ENCODE data around the gene COX14. TPM values are rescaled to one million over a fixed set of nuclear protein-coding genes. Genes with fewer than 3 reads are reported as not detected.

The COX14 gene
- polyA plus RNA-seq, 3 donors: 63.8 to 257 (median 231) TPM

- Histone ChIP-seq H3K27ac (ENCODE audit: low read depth in 1 of 2, low read length in 2 of 2) (no peak overlapping the region), H3K4me2 (replicated peaks; ENCODE audit: extremely low read depth, low read length, poor library complexity, severe bottlenecking) (no peak overlapping the region), H3K36me3 (replicated peaks in 1 of 2; ENCODE audit: control insufficient read depth in 1 of 2, insufficient read depth in 2 of 2, low read length in 2 of 2) (peaks cover 61 to 89% of the 10 kb centered on the region in 2 donors), H4K20me1 (ENCODE audit: insufficient read depth, low read length) (peaks cover 81% of the 10 kb centered on the region), H3K79me2 (ENCODE audit: insufficient read depth, low read length) (peaks cover 39% of the 10 kb centered on the region), H3K9me3 (replicated peaks in 1 of 2; ENCODE audit: control insufficient read depth in 1 of 2, insufficient read depth in 1 of 2, low read length in 2 of 2) (no peaks in the 10 kb centered on the region), H2AFZ (ENCODE audit: insufficient read depth, low read depth, low read length, poor library complexity, severe bottlenecking) (no peak overlapping the region), H3K4me1 (ENCODE audit: control insufficient read depth in 1 of 2, insufficient read depth in 2 of 2, low read length in 2 of 2) (no peaks in the 10 kb centered on the region), H3K9ac (ENCODE audit: insufficient read depth, low read length, poor library complexity, severe bottlenecking) (no peak overlapping the region), H3K4me3 (replicated peaks in 1 of 3; ENCODE audit: low read depth in 2 of 3, low read length in 3 of 3) (no peak overlapping the region), H3K27me3 (ENCODE audit: control insufficient read depth in 2 of 2, insufficient read depth in 2 of 2, low read length in 2 of 2) (no peaks in the 10 kb centered on the region)
- intact Hi-C loops (cut with micrococcal nuclease): no loop called here
- no CpG with 5 or more reads among the region's 2 CpGs for WGBS (ENCODE audit: insufficient coverage)
- H3K36me3 Mint-ChIP-seq: peaks cover 73 to 82% of the 10 kb centered on the region in 2 donors
- no peak overlapping the region for H3K4me3 Mint-ChIP-seq
- H3K9me3 Mint-ChIP-seq: no peaks in the 10 kb centered on the region
- H3K4me1 Mint-ChIP-seq: peaks cover 2% of the 10 kb centered on the region
- H3K27me3 Mint-ChIP-seq (ENCODE audit: low read depth in 3 of 3): peaks cover 0 to 1% (median 0%) of the 10 kb centered on the region in 3 donors
- H3K27ac Mint-ChIP-seq: peak overlapping the region in 2 of 7 donors; percentile 42 to 58
- TF ChIP-seq CTCF (IDR thresholded peaks at IDR 0.05): no peak
- no peak for DNase-seq
These were observed 11.2 kb downstream of the COX14 start for GRCh38 chr12:50123203-50123602.

GRCh38 chr12:50127546-50127945, 15.5 kb downstream of the COX14 start:
- peak overlapping the region in 4 of 7 donors; percentile 1 to 73 (median 15) for H3K27ac Mint-ChIP-seq
- 92% methylated on average over 2 of the region's 2 CpGs for WGBS (ENCODE audit: insufficient coverage)
- H3K36me3 Mint-ChIP-seq: peaks cover 71 to 85% of the 10 kb centered on the region in 2 donors
- no peaks in the 10 kb centered on the region for H3K9me3 Mint-ChIP-seq
- Histone ChIP-seq H4K20me1 (ENCODE audit: insufficient read depth, low read length) (peaks cover 56% of the 10 kb centered on the region), H3K27me3 (ENCODE audit: control insufficient read depth in 2 of 2, insufficient read depth in 2 of 2, low read length in 2 of 2) (no peaks in the 10 kb centered on the region), H3K4me3 (replicated peaks in 1 of 3; ENCODE audit: low read depth in 2 of 3, low read length in 3 of 3) (no peak overlapping the region), H3K27ac (ENCODE audit: low read depth in 1 of 2, low read length in 2 of 2) (no peak overlapping the region), H3K4me1 (ENCODE audit: control insufficient read depth in 1 of 2, insufficient read depth in 2 of 2, low read length in 2 of 2) (peaks cover 11 to 16% of the 10 kb centered on the region in 2 donors), H2AFZ (ENCODE audit: insufficient read depth, low read depth, low read length, poor library complexity, severe bottlenecking) (no peak overlapping the region), H3K4me2 (replicated peaks; ENCODE audit: extremely low read depth, low read length, poor library complexity, severe bottlenecking) (no peak overlapping the region), H3K36me3 (replicated peaks in 1 of 2; ENCODE audit: control insufficient read depth in 1 of 2, insufficient read depth in 2 of 2, low read length in 2 of 2) (peaks cover 42 to 81% of the 10 kb centered on the region in 2 donors), H3K9me3 (replicated peaks in 1 of 2; ENCODE audit: control insufficient read depth in 1 of 2, insufficient read depth in 1 of 2, low read length in 2 of 2) (no peaks in the 10 kb centered on the region), H3K79me2 (ENCODE audit: insufficient read depth, low read length) (peaks cover 4% of the 10 kb centered on the region), H3K9ac (ENCODE audit: insufficient read depth, low read length, poor library complexity, severe bottlenecking) (no peak overlapping the region)
- H3K27me3 Mint-ChIP-seq (ENCODE audit: low read depth in 3 of 3): peaks cover 0 to 1% (median 0%) of the 10 kb centered on the region in 3 donors
- TF ChIP-seq CTCF (IDR thresholded peaks at IDR 0.05): no peak
- H3K4me3 Mint-ChIP-seq: no peak overlapping the region
- H3K4me1 Mint-ChIP-seq: peaks cover 17% of the 10 kb centered on the region
- no peak for DNase-seq
- intact Hi-C loops (cut with micrococcal nuclease): no loop called here
